Right hindlimb (tissue), 1 donor: ENCODE measurements around the gene ZNF710.
"Not testable (repeated sequence)": the region's sequence is repeated elsewhere in the genome, so short reads cannot be mapped to it uniquely, and the experiment has no call there.

ENCODE experiments used
- DNase-seq: peaks from one replicate; pipeline ENCODE4 v3.0.0-alpha.2; 2018

Gene ZNF710, protein sequence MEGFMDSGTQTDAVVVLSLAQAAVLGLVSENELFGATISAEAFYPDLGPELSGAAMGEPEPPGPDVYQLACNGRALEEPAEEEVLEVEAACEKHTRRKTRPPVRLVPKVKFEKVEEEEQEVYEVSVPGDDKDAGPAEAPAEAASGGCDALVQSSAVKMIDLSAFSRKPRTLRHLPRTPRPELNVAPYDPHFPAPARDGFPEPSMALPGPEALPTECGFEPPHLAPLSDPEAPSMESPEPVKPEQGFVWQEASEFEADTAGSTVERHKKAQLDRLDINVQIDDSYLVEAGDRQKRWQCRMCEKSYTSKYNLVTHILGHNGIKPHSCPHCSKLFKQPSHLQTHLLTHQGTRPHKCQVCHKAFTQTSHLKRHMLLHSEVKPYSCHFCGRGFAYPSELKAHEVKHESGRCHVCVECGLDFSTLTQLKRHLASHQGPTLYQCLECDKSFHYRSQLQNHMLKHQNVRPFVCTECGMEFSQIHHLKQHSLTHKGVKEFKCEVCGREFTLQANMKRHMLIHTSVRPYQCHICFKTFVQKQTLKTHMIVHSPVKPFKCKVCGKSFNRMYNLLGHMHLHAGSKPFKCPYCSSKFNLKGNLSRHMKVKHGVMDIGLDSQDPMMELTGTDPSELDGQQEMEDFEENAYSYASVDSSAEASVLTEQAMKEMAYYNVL

DNA sequence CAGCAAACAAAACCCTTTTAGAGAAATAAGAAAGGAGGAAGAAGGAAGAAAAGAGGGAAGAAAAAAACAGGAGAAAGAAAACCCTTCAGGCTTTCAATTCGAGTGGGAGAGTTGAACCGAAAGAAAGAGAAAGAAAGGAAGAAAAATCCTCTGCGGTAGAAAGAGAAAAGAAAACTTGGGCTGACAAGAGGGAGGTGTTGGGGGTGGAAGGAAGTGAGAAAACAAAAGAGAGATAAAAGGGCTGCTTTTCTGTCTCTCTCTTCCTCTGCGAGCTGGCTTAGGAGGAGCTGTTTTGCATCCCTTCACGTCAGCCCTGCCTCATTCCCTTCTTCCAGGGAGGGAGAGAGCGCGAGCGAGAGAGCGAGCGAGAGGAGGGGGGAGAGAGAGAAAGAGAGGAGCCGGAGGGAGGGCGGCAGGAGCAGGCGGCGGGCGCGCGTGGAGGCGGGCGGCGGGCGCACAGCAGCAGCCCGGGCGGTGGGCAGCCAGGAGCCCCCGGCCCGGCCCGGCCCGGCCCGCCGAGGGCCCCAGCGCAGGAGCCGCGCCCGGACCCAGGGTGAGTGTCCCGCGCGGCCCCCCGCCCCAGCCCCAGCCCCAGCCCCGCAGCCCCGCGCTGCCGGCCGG, at the start of gene ZNF710:
TSS of gene ZNF710 (plus strand) at position 263 of the 621 bp plus-strand sequence. CDS start 65,814 bp downstream, outside the sequence.
- DNase-seq, result peak; percentile 89

DNA sequence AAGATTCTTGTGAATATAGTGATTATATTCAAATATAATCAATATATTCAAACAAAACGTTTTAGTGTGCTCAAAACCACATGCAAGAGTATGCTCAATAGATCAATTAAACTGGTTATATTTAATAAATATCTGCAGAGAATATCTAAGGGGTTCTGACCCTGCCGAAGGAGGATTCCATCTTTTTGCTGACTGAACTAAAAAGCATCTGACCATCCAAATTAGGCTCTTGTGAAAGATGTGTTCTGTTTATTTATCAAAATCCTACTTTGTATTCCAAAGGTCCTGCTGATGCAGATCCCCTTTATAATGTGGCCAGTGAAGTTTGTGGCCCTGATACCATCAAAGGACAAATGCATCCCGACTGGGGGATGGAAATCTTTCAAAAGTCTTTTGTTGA, 46.6 kb upstream of the ZNF710 start:
- DNase-seq, result no peak

DNA sequence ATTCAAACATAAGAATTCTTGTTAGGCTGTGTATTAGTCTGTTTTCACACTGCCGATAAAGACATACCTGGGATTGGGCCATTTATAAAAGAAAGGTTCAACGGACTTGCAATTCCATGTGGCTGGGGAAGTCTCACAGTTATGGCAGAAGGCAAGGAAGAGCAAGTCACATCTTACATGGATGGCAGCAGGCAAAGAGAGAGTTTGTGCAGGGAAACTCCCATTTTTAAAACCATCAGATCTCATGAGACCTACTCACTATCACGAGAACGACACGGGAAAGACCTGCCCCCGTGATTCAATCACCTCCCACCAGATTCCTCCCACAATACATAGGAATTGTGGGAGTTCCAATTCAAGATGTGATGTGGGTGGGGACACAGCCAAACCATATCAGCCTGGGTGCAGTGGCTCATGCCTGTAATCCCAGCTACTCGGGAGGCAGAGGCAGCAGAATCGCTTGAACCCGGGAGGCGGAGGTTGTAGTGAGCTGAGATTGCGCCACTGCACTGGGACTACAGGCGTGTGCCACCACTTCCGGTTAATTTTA, 45.6 kb upstream of the ZNF710 start:
- not testable (repeated sequence) for DNase-seq

DNA sequence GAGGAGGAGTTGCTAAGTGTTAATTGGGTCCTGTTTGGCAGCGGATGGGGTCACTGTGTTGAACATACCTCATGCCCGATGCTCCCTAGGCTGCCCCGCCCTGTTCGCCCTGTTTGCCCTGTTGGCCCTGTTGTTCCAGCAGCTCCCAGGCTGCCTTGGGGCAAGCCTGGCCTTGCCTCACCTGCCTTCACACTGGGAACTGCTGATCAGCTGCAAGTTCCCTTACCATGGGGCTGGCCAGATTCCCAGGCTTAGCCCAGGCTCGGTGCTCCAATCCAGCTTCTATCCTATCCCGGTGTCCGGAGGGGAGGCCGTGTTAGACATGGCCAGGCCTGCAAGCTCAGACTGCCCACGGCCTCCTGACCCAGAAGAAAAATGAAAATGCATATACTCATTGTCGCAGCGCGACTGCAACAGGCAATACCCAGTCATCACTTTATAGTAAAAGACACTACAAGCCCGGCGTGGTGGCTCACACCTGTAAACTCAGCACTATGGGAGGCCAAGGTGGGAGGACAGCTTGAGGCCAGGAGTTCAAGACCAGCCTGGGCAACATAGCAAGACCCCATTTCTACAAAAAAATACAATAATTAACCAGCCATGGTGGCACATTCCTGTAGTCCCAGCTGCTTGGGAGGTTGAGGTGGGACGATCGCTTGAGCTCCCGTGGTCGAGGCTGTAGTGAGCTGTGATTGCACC, 42.9 kb upstream of the ZNF710 start:
- no peak for DNase-seq

DNA sequence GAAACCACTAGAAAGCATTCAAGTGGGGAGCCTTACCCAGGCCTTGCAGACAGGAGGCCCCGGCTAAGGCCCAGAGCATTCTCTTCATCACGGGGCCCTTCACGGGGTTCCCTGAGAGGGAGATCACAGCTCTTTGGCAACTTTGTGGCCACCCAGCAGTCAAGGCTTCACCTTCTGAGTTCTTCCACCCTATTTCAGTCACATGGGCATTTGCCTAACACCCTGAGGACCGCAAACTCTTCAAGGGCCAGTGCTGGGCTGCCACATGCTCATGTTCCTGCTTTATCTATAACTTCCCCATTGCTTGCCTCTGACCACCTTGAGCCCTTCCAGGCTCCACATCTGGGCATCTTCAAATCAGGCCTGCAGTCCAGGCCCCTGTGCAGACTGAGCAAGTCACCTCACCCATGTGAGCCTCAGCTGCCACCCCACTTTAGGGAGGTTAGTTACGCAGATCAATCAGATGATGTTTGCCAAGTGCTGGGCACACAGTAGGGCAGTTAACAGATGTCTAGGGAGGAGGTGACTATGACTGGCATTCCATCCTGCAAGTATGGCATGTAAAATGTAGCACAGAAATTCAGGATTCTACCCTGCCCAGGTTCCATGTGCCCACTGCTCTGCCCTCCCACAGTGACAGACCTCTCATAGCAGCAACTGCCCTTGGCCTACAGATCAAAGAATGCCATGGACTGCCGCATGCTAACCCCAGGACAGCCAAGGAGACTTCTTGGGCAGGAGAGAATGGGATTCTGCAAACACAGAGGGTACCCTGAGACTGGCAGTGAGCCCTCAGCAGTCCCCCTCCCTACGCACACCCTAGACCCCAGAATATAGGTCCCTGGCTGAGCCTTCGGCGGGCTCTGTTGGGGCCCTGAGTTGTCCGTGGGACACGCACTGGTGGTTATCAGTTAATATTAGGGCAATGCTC, 37.6 kb upstream of the ZNF710 start:
- no peak for DNase-seq

DNA sequence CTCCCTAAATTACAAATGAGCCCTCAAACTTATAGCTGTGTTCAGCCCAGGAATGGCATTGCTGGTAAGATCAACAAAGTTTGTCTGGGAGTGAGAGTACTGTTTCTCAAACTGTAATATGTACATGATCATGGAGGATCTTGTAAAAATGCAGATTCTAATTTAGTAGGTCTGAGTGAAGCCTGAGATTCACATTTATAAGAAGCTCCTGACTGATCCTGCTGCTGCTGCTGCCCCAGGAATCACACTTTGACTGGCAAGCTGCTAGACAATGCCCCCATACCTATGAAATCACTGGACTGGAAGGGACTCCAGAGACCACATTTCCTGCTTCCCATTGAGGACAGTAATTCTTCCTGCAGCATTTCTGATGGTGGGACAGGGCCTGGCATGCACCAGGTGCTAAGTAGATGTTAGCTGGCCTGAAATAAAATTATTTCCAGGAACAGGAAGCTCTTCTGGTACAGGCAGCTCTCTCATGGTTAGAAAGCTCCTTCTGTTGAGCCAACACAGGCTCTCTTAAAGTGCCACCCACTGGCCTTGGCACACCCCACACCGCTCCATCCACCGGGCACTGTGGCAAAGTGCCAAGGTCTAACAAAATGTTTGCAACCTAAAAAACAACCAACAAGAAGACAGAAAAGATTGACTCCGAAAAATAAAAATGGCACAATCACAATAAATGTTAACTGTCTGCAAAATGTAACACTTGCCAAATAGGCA, 36.7 kb upstream of the ZNF710 start:
- no peak for DNase-seq

DNA sequence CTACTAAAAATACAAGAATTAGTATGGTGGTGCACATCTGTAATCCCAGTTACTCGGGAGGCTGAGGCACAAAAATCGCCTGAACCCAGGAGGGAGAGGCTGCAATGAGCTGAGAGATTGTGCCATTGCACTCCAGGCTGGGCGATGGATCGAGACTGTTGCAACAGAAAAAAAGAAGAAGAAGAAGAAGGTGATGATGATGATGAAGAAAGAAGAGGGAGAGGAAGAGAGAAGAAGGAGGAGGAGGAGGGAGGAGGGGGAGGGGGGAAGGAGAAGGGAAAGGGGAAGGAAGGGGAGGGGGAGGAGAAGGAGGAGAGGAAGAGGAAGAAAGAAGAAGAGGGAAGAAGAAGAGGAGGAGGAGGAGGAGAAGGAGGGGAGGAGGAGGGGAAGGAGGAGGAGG, 33.2 kb upstream of the ZNF710 start:
- no peak for DNase-seq

DNA sequence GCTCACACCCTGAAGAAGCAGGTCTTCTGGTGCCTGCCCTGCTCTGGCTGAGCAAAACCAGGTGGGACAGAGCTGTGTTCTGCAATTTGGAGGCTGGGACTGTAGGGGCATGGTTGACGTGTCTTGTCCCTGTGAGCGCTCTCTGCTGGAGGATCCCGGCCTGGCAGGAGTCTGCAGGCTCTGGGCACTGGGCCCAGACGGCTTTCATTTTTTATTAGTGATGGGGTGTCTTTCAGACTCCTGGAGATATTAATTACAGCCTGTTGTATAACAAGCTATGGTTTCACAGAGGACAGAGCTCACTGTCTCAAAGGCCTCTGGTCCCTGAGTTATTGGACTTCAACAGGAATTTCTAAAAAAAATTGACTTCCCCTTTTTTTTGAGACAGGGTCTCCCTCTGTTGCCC, 29.5 kb upstream of the ZNF710 start:
- peak; percentile 62 for DNase-seq

DNA sequence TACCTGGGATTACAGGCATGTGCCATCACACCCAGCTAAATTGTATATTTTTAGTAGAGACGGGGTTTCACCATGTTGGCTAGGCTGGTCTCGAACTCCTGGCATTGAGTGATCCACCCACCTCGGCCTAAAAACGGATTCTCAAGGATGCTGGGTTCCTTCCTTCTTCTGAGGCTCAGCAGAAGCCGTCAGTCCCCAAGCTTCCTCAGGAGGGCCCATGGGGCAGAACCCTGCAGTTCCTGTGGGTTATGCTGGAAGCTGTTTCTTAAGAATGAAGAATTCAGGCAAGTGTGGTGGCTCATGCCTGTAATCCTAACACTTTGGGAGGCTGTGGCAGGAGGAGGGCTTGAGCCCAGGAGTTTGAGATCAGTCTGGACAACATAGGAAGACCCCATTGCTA, 29.0 kb upstream of the ZNF710 start:
- DNase-seq, result no peak

DNA sequence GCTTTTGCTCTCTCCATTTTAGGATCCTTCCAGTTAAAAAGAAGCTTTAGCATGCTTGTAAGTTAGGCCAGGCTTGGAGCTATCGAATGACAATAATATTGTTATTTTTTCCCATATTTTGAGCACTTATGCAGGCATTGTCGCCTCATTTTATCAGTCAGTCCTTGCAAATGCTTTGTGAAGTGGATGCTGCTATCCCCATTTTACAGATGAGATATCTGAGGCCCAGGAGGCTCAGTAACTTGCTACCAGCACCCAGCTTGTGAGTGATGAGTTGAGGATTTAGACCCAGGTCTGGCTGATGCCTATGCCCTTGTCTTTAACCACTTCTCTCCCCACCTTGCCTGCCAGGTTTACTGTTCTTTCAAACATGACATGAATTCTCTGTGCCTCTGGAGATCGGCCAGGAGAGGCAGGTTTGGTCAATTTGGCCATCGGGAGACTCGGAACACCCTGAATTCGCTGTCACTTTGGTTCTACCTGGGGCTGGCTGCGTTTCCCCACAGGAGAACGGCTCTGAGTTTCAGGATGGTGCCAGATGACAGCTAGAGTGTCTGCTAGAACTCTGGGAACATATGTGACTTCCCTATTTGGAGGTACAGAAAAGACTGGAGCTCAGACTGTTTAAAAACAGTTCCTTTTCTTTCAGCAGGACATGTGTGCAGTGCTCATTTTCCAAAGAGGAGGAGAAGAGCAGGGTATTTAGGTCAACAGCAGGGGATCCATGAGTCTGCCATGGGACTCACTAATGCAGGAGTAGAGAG, 25.5 kb upstream of the ZNF710 start:
- DNase-seq, result no peak

DNA sequence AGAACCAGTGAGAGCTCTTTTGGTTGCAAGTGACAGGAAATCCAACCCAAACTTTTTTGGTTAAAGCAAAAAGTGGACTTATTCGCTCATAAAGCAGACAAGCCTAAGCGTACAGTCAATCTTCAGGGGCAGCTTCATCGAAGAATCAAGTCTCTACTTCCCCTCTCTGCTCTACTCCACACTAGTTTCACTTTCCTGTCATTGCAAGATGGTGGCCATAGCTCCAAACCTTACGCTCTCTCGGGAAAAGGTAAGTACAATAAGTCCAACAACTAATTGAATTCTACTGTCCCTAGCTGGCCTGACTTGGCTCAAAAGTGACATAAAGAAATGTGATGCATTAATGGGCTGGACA, 24.9 kb upstream of the ZNF710 start:
- no peak for DNase-seq

DNA sequence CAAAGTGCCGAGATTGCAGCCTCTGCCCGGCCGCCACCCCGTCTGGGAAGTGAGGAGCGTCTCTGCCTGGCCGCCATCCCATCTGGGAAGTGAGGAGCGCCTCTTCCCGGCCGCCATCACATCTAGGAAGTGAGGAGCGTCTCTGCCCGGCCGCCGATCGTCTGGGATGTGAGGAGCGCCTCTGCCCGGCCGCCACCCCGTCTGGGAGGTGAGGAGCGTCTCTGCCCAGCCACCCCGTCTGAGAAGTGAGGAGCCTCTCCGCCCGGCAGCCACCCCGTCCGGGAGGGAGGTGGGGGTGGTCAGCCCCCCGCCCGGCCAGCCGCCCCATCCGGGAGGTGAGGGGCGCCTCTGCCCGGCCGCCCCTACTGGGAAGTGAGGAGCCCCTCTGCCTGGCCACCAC, 23.3 kb upstream of the ZNF710 start:
- not testable (repeated sequence) for DNase-seq

DNA sequence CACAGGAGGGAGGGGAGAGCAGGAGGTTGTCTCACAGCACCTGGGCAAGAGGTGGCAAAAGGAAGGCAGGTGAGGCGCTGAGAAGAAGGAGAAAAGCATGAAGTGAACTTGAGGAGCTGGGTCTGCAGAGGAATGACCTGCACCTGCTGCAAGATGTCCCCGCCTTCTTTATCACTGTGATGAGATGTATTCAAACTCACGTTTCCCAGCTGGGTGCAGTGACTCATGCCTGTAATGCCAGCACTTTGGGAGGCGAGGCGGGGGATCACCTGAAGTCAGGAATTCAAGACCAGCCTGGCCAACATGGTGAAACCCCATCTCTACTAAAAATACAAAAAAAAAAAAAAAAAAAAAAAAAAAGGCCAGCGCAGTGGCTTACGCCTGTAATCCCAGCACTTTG, 22.2 kb upstream of the ZNF710 start:
- no peak for DNase-seq

DNA sequence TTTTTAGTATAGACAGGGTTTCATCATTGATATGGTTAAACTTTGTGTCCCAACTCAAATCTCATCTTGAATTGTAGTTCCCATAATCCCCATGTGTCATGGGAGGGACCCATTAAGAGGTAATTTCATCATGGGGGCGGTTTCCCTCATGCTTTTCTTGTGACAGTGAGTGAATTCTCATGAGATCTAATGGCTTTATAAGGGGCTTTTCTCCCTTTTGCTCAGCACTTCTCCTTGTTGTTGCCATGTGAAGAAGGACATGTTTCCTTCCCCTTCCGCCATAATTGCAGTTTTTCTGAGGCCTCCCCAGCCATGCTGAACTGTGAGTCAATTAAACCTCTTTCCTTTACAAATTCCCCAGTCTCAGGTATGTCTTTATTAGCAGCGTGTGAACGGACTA, 20.2 kb upstream of the ZNF710 start:
- no peak for DNase-seq

DNA sequence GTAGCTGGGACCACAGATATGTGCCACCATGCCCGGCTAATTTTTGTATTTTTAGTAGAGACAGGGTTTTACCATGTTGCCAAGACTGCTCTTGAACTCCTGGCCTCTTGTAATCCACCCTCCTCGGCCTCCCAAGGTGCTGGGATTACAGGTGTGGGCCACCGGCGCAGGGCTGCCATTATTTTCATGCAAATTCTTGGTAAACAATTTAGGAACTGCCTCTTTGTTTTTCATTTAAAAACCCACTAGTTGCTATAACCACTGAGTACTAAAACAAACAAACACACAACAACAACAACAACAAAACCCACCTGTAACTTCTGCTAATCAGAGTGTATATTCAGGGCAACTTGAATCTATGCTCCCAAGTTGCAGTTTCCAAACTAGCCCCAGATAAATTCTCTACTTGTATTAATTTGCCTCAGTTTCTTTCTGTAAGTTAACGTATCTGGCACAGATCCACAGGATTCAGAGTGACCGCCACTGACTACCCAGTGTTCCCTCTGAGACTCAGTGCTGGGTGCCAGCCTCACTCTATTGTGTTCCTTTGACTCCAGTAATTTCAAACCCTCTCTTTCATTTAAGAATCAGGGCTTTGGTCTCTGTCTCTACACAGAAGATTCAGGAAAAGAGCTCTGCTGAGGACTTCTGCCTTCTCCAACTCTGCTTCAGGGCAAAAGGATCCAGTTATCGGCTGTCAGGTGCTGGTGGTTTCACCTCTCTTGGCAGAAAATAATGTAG, 18.6 kb upstream of the ZNF710 start:
- no peak for DNase-seq

DNA sequence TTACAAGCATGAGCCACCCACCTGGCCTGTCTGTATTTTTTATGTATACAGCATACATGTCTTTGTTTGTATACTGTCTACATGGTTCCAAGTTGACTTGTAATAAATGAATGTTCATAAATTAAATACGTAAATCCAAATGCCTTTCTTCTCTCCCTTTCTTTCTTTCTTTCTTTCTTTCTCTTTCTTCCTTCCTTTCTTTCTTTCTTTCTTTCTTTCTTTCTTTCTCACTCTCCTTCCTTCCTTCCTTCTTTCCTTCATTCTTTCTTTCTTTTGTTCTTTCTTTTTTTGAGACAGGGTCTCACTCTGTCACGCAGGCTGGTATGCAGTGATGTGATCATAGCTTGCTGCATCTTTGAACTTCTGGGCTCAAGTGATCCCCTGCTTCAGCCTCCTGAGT, 17.1 kb upstream of the ZNF710 start:
- DNase-seq, result no peak

DNA sequence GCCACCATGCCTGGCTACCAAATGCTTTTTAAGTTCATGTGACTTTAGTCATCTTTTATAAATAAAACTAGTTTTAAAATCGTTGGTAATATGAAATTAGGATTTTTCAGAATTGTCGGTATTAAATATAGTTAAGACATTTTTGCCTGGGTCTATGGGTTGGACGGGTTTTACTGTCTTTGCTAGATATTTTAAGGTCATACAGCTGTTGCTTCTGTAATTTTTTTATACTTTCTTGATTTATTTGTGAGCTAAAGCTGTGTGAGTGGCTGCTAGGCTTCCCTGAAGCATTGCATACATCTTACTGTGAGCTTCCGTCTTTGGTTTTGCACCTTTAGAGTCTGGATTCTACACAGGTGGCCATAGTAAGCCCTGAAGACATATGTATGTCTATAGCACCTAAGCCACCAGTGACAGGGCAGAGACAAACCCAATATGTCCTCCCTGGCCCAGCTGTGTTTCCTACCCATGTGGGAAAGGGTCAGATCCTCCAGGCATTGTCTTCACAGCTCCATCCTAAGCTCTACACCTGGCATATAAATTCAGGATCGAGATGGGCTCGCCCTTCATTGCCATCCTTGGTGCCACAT, 16.6 kb upstream of the ZNF710 start:
- no peak for DNase-seq

DNA sequence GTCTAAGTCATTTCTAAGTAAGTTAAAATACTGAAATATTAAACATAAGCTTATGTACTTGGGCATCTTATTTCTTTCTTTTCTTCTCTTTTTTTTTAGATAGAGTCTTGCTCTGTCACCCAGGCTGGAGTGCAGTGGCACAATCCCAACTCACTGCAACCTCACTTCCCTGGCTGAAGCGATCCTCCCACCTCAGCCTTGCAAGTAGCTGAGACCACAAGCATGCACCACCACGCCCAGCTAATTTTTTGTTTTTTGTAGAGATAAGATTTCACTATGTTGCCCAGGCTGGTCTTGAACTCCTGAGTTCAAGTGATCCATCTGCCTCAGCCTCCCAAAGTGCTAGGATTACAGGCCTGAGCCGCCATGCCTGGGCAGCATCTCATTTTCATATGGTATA, 16.0 kb upstream of the ZNF710 start:
- DNase-seq, result no peak

DNA sequence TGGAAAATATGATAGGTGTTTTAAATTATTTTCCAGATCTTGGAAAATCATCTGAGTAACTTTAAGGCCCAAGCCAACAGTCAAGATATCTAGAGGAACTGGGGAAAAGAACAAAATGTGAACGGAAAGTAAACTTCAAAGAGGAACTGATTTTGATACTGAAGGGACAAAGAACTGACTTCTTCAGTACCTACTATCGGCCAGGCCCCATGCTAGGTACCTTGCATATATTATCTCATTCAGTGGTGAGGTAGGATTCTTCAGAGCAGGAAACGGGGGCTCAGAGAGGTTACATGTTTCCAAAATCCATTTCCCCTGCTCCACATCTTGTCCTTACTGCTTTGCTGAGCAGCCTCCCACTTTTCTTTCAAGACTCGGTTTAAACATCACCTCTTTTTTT, 9.8 kb upstream of the ZNF710 start:
- DNase-seq, result no peak
